SK-N-SH (cell line): Measurements from ENCODE around the gene CEBPA. TPM values are rescaled to one million over a fixed set of nuclear protein-coding genes. Genes with fewer than 3 reads are reported as not detected.

Source experiments
- CTCF ChIA-PET: fragments of 300-600, 350-600 bp; formaldehyde crosslinking; extraction: SDS; loops from one replicate; lab custom pipeline; 2021; lab: Yijun Ruan, JAX
- POLR2A ChIA-PET: fragments of 350-600 bp; sonication (Branson Sonifier 250); formaldehyde crosslinking; extraction: SDS; loops from one replicate; lab custom pipeline; 2020; ENCODE audit warnings: antibody characterized with exemption, inconsistent platforms; lab: Yijun Ruan, JAX
- DNase-seq: peaks from one replicate; pipeline ENCODE4 v3.0.0; 2012
- H2AFZ ChIP-seq: fragments of 200-600 bp; sonication (generic); 2 replicates; pipeline ENCODE4 v1.8.1; 2016; ENCODE audit warnings: antibody characterized with exemption, mild to moderate bottlenecking, low read depth
- H3F3A ChIP-seq: fragments of 200-600 bp; sonication (generic); replicated peaks from 2 replicates; pipeline ENCODE3; 2016; ENCODE audit warnings: antibody characterized with exemption, mild to moderate bottlenecking; ENCODE audit not compliant: insufficient read depth
- H3K27ac ChIP-seq, 2 experiments: fragments of 200-500 bp in 1 of 2; fragments of 200-600 bp in 1 of 2; sonication (Bioruptor generic) in 1 of 2; sonication (generic), shearing (Covaris generic) in 1 of 2; 2 replicates each; pipeline versions ENCODE4 v1.5.1 to v1.6.1; 2014 to 2016; ENCODE audit warnings: low read depth in 2 of 2, inconsistent platforms in 1 of 2, low read length in 1 of 2, mild to moderate bottlenecking in 1 of 2, mixed read lengths in 1 of 2
- H3K27me3 ChIP-seq: fragments of 200-600 bp; sonication (generic), shearing (Covaris generic); 2 replicates; pipeline ENCODE4 v1.6.1; 2016; ENCODE audit warnings: mixed run types; ENCODE audit not compliant: insufficient read depth
- H3K36me3 ChIP-seq, 2 experiments: fragments of 200-500 bp in 1 of 2; fragments of 200-600 bp in 1 of 2; sonication (Bioruptor generic) in 1 of 2; sonication (generic) in 1 of 2; replicated peaks in 1 of 2; 2 replicates each; pipeline versions ENCODE3 to v1.5.1; 2014 to 2016; ENCODE audit warnings: low read length in 1 of 2, mild to moderate bottlenecking in 1 of 2; ENCODE audit not compliant: insufficient read depth in 2 of 2, control insufficient read depth in 1 of 2
- H3K4me1 ChIP-seq, 2 experiments: fragments of 200-500 bp in 1 of 2; fragments of 200-600 bp in 1 of 2; sonication (Bioruptor generic) in 1 of 2; sonication (generic), shearing (Covaris generic) in 1 of 2; 2 replicates each; pipeline versions ENCODE4 v1.5.1 to v1.6.1; 2014 to 2016; ENCODE audit warnings: low read depth in 1 of 2, low read length in 1 of 2, mixed run types in 1 of 2; ENCODE audit not compliant: insufficient read depth in 2 of 2, control insufficient read depth in 1 of 2
- H3K4me2 ChIP-seq: fragments of 200-600 bp; sonication (generic), shearing (Covaris generic); 2 replicates; pipeline ENCODE4 v1.6.1; 2017; ENCODE audit warnings: mixed run types
- H3K4me3 ChIP-seq, 2 experiments: fragments of 200-500 bp in 1 of 2; fragments of 200-600 bp in 1 of 2; sonication (Bioruptor generic) in 1 of 2; sonication (generic), shearing (Covaris generic) in 1 of 2; 2 replicates each; pipeline versions ENCODE4 v1.5.1 to v1.8.1; 2014 to 2016; ENCODE audit warnings: low read depth in 2 of 2, inconsistent platforms in 1 of 2, low read length in 1 of 2, mild to moderate bottlenecking in 1 of 2, mixed read lengths in 1 of 2, moderate library complexity in 1 of 2
- H3K79me2 ChIP-seq: fragments of 200-600 bp; sonication (generic); 2 replicates; pipeline ENCODE4 v1.8.1; 2017; ENCODE audit warnings: mild to moderate bottlenecking; ENCODE audit not compliant: insufficient read depth
- H3K9ac ChIP-seq: fragments of 200-600 bp; sonication (generic); 2 replicates; pipeline ENCODE4 v1.6.1; 2017; ENCODE audit warnings: mixed run types
- H3K9me2 ChIP-seq: fragments of 200-600 bp; sonication (generic); 2 replicates; pipeline ENCODE4 v1.6.1; 2017; ENCODE audit warnings: mixed run types
- H3K9me3 ChIP-seq: fragments of 200-600 bp; sonication (generic); 2 replicates; pipeline ENCODE4 v1.6.1; 2017; ENCODE audit warnings: mixed run types, mild to moderate bottlenecking, moderate library complexity
- H4K20me1 ChIP-seq: fragments of 200-600 bp; sonication (generic); 2 replicates; pipeline ENCODE4 v1.6.1; 2017; ENCODE audit warnings: mild to moderate bottlenecking, mixed run types; ENCODE audit not compliant: insufficient read depth
- CTCF ChIP-seq: fragments of 200-600 bp; sonication (generic); IDR thresholded peaks from 2 replicates; pipeline ENCODE4 v1.6.1; 2017; ENCODE audit warnings: antibody characterized with exemption, mild to moderate bottlenecking, moderate library complexity
- EZH2phosphoT487 ChIP-seq: fragments of 200-600 bp; sonication (generic); IDR thresholded peaks from 2 replicates; pipeline ENCODE4 v1.6.1; 2017; ENCODE audit warnings: low read depth, mixed run types, mild to moderate bottlenecking, antibody characterized with exemption, moderate library complexity, borderline replicate concordance
- FOSL2 ChIP-seq: IDR thresholded peaks from 2 replicates; pipeline ENCODE4 v1.4.0; 2012; ENCODE audit warnings: low read depth, mild to moderate bottlenecking, moderate library complexity, borderline replicate concordance
- FOXJ3 ChIP-seq: sonication (generic); formaldehyde crosslinking; IDR thresholded peaks from 2 replicates; pipeline ENCODE4 v1.5.1; 2020; ENCODE audit warnings: mild to moderate bottlenecking, missing genetic modification reagents
- GABPA ChIP-seq: IDR thresholded peaks from 2 replicates; pipeline ENCODE4 v1.4.0; 2012; ENCODE audit warnings: low read depth, mild to moderate bottlenecking
- GATA2 ChIP-seq: sonication (generic); formaldehyde crosslinking; IDR thresholded peaks from 2 replicates; pipeline ENCODE4 v1.5.0; 2020; ENCODE audit warnings: mild to moderate bottlenecking, missing genetic modification reagents
- IRF3 ChIP-seq: fragments of 150-350 bp; IDR thresholded peaks from 2 replicates; pipeline ENCODE4 v1.6.1; 2016; ENCODE audit warnings: mild to moderate bottlenecking, low read depth, low read length
- MAX ChIP-seq: IDR thresholded peaks from 2 replicates; pipeline ENCODE4 v1.4.0; 2012; ENCODE audit warnings: low read depth
- MEF2A ChIP-seq: IDR thresholded peaks from 2 replicates; pipeline ENCODE4 v1.4.0; 2012; ENCODE audit warnings: low read depth, borderline replicate concordance
- MXI1 ChIP-seq: IDR thresholded peaks from 2 replicates; pipeline ENCODE4 v1.6.1; 2012; ENCODE audit warnings: mild to moderate bottlenecking, low read depth, low read length, improper control_type of control experiment
- NFIC ChIP-seq: IDR thresholded peaks from 2 replicates; pipeline ENCODE4 v1.4.0; 2012; ENCODE audit warnings: borderline replicate concordance
- PBX3 ChIP-seq: IDR thresholded peaks from 2 replicates; pipeline ENCODE4; 2012
- POLR2AphosphoS5 ChIP-seq: IDR thresholded peaks from 2 replicates; pipeline ENCODE4 v1.6.1; 2012; ENCODE audit warnings: low read depth, low read length
- REST ChIP-seq: IDR thresholded peaks from 2 replicates; pipeline ENCODE4 v1.6.1; 2012; ENCODE audit warnings: mild to moderate bottlenecking, low read depth, low read length, moderate library complexity
- RXRA ChIP-seq: IDR thresholded peaks from 2 replicates; pipeline ENCODE4 v1.4.0; 2012; ENCODE audit warnings: low read depth, mild to moderate bottlenecking, borderline replicate concordance
- TAF1 ChIP-seq: IDR thresholded peaks from 2 replicates; pipeline ENCODE4 v1.6.1; 2012; ENCODE audit warnings: low read depth, mild to moderate bottlenecking, low read length, moderate library complexity, borderline replicate concordance
- USF1 ChIP-seq: IDR thresholded peaks from 2 replicates; pipeline ENCODE4 v1.4.0; 2012; ENCODE audit warnings: low read depth, borderline replicate concordance
- USF2 ChIP-seq: fragments of 150-350 bp; IDR thresholded peaks from 2 replicates; pipeline ENCODE4 v1.6.1; 2017; ENCODE audit warnings: antibody characterized with exemption, low read length, low read depth, borderline replicate concordance
- WGBS: methylation state at CpG from one replicate; pipeline ENCODE4 v1.1.6; 2017; ENCODE audit warnings: low lambda C conversion rate; 5-methylcytosine and 5-hydroxymethylcytosine counted together
- polyA plus RNA-seq, 3 experiments: library from polyadenylated mRNA; depleted of rRNA; stranded (reverse); fragments of >200 nt; gene quantifications; 2 replicates each; pipeline ENCODE4 v1.2.3, GENCODE V29; 2012

Gene CEBPA
- polyA plus RNA-seq, 1 of the 3 experiments (the other 2 are of a cell fraction): 0.15 TPM

GRCh38 chr19:33291623-33292534 lies 10.5 kb downstream of the CEBPA start:
- no peak overlapping the region for H3K4me3 ChIP-seq
- CTCF ChIA-PET: interaction anchor here (1.4 kb wide), 1 partner anchor 57 kb away, joined by 4 read pairs; no protein-coding TSS in a partner anchor
- H3K36me3 ChIP-seq: no peaks in the 10 kb centered on the region
- H3K9me2 ChIP-seq: no peaks in the 10 kb centered on the region
- H3K4me1 ChIP-seq: peaks cover 0 to 19% of the 10 kb centered on the region in 2 experiments; a peak in 1 of 4 replicates
- no peaks in the 10 kb centered on the region for H3F3A ChIP-seq
- no peaks in the 10 kb centered on the region for H3K79me2 ChIP-seq
- no peak overlapping the region for H3K27ac ChIP-seq
- no peak for DNase-seq
- H3K9me3 ChIP-seq: peaks cover 4% of the 10 kb centered on the region; the same call in 1 of the 2 replicates
- 75% methylated on average over 15 of the region's 15 CpGs for WGBS
- no peak overlapping the region for H2AFZ ChIP-seq
- no peak overlapping the region for H3K9ac ChIP-seq
- H4K20me1 ChIP-seq: no peaks in the 10 kb centered on the region
- no peak overlapping the region for H3K4me2 ChIP-seq
- no peaks in the 10 kb centered on the region for H3K27me3 ChIP-seq
- POLR2A ChIA-PET: no interaction called here
- no peak for TF ChIP-seq GABPA
- TF ChIP-seq PBX3: no peak
- TF ChIP-seq USF2: no peak
- no peak for TF ChIP-seq FOXJ3
- TF ChIP-seq GATA2 (CRISPR knock-in tag): no peak
- TF ChIP-seq MAX: no peak
- no peak for TF ChIP-seq EZH2phosphoT487
- TF ChIP-seq FOSL2: no peak
- no peak for TF ChIP-seq POLR2AphosphoS5
- no peak for TF ChIP-seq MEF2A
- TF ChIP-seq REST: no peak
- TF ChIP-seq CTCF: no peak
- no peak for TF ChIP-seq USF1
- TF ChIP-seq RXRA: no peak
- TF ChIP-seq IRF3: no peak
- no peak for TF ChIP-seq MXI1
- TF ChIP-seq TAF1: no peak
- TF ChIP-seq NFIC: no peak
